WERI-Rb-1 (cell line): ENCODE measurements around the gene FHAD1.
A peak's percentile ranks its signal among the peaks of the same experiment; 100 is the strongest.
"Not testable (repeated sequence)": the region's sequence is repeated elsewhere in the genome, so short reads cannot be mapped to it uniquely, and the experiment has no call there.

Experiments
- DNase-seq: peaks from one replicate; pipeline ENCODE4 v3.0.0-alpha.2; 2020
- H3K27ac ChIP-seq: fragments of 250-450 bp; sonication (Bioruptor Pico); 2 replicates; pipeline ENCODE4 v1.5.1; 2020; ENCODE audit warnings: mild to moderate bottlenecking, moderate library complexity
- H3K27me3 ChIP-seq: fragments of 250-450 bp; sonication (Bioruptor Pico); 2 replicates; pipeline ENCODE4 v1.5.1; 2021; ENCODE audit warnings: mild to moderate bottlenecking, low read depth, moderate library complexity; ENCODE audit not compliant: insufficient read depth, severe bottlenecking
- H3K36me3 ChIP-seq: fragments of 250-450 bp; sonication (Bioruptor Pico); 2 replicates; pipeline ENCODE4 v1.5.1; 2020; ENCODE audit warnings: mild to moderate bottlenecking, moderate library complexity
- H3K4me3 ChIP-seq: 2 replicates; pipeline ENCODE4 v1.5.1; 2011; ENCODE audit warnings: low read depth, mild to moderate bottlenecking, control low read depth, low read length
- H3K9me3 ChIP-seq: fragments of 250-450 bp; sonication (Bioruptor Pico); 2 replicates; pipeline ENCODE4 v1.5.1; 2021; ENCODE audit warnings: mild to moderate bottlenecking, moderate library complexity; ENCODE audit not compliant: severe bottlenecking
- CTCF ChIP-seq: IDR thresholded peaks from 2 replicates; pipeline ENCODE4 v1.5.1; 2011; ENCODE audit warnings: low read depth, mild to moderate bottlenecking, control low read depth, inconsistent platforms, low read length

Gene FHAD1

GRCh38 chr1:15371610-15372545 is 124.9 kb downstream of the FHAD1 start:
- no peak for DNase-seq
- no peak for TF ChIP-seq CTCF
- H3K36me3 ChIP-seq = no peaks in the 10 kb centered on the region
- H3K9me3 ChIP-seq = no peaks in the 10 kb centered on the region
- peak overlapping the region; percentile 47 for H3K27ac ChIP-seq
- no peaks in the 10 kb centered on the region for H3K27me3 ChIP-seq
- no peak overlapping the region for H3K4me3 ChIP-seq

GRCh38 chr1:15378729-15379128 is 131.7 kb downstream of the FHAD1 start:
- no peak overlapping the region for H3K4me3 ChIP-seq
- peak overlapping the region; percentile 51 for H3K27ac ChIP-seq
- peak; percentile 24 for DNase-seq
- no peaks in the 10 kb centered on the region for H3K27me3 ChIP-seq
- no peaks in the 10 kb centered on the region for H3K36me3 ChIP-seq
- no peaks in the 10 kb centered on the region for H3K9me3 ChIP-seq
- no peak for TF ChIP-seq CTCF

- H3K36me3 ChIP-seq, H3K4me3 ChIP-seq, H3K27me3 ChIP-seq, DNase-seq, H3K9me3 ChIP-seq: not testable (repeated sequence)
- H3K27ac ChIP-seq = peak overlapping the region; percentile 51
These were observed 132.1 kb downstream of the FHAD1 start for GRCh38 chr1:15379151-15379550.

GRCh38 chr1:15380601-15381508 is 133.8 kb downstream of the FHAD1 start:
- no peaks in the 10 kb centered on the region for H3K36me3 ChIP-seq
- no peak for TF ChIP-seq CTCF
- DNase-seq = no peak
- no peaks in the 10 kb centered on the region for H3K9me3 ChIP-seq
- H3K4me3 ChIP-seq = no peak overlapping the region
- no peaks in the 10 kb centered on the region for H3K27me3 ChIP-seq
- H3K27ac ChIP-seq = peak overlapping the region; percentile 3; the same call in 1 of the 2 replicates

- Histone ChIP-seq H3K4me3 (no peak overlapping the region), H3K27ac (no peak overlapping the region), H3K27me3 (no peaks in the 10 kb centered on the region), H3K9me3 (no peaks in the 10 kb centered on the region), H3K36me3 (no peaks in the 10 kb centered on the region)
- no peak for DNase-seq
- no peak for TF ChIP-seq CTCF
These were observed 134.8 kb downstream of the FHAD1 start for GRCh38 chr1:15381805-15382204.
